Stimulated activated naive CD4-positive, alpha-beta T cell (primary cell): Measurements from ENCODE around the gene C2orf69.

Experiments
- DNase-seq, 6 experiments: peaks; one replicate each; lab custom pipeline; 2025; lab: John Stamatoyannopoulos, UW

The C2orf69 gene

GRCh38 chr2:199968126-199968525 is 57.0 kb downstream of the C2orf69 start:
- no peak for DNase-seq

GRCh38 chr2:199972088-199972626 is 61.1 kb downstream of the C2orf69 start:
- no peak for DNase-seq

GRCh38 chr2:199973703-199974102 is 62.6 kb downstream of the C2orf69 start:
- no peak for DNase-seq

GRCh38 chr2:199975273-199975895 is 64.3 kb downstream of the C2orf69 start:
- DNase-seq: no peak
